Activated CD4-positive, alpha-beta memory T cell treated with anti-CD3 and anti-CD28 coated beads for 36 hours (primary cell): ENCODE data around the gene PDZD2. TPM values are rescaled to one million over a fixed set of nuclear protein-coding genes. Genes with fewer than 3 reads are reported as not detected.
"Not testable (repeated sequence)": the region's sequence is repeated elsewhere in the genome, so short reads cannot be mapped to it uniquely, and the experiment has no call there.

Experiments
- CTCF ChIA-PET: fragments of 350-600 bp; sonication (Branson Sonifier 250); formaldehyde crosslinking; loops from one replicate; lab custom pipeline; 2021; ENCODE audit warnings: antibody characterized with exemption, inconsistent platforms; lab: Charles Lee
- POLR2A ChIA-PET: fragments of 350-600 bp; sonication (Branson Sonifier 250); formaldehyde crosslinking; loops from one replicate; lab custom pipeline; 2021; ENCODE audit warnings: antibody characterized with exemption; lab: Charles Lee
- DNase-seq: peaks from one replicate; pipeline ENCODE4 v3.0.0-alpha.2; 2020
- H3K27ac Mint-ChIP-seq: one replicate; pipeline ENCODE4 v1.8.0; 2021; ENCODE audit warnings: mixed read lengths
- H3K27me3 Mint-ChIP-seq: one replicate; pipeline ENCODE4 v1.8.0; 2021; ENCODE audit warnings: mixed read lengths
- H3K36me3 Mint-ChIP-seq: one replicate; pipeline ENCODE4 v1.8.0; 2021; ENCODE audit warnings: mixed read lengths
- H3K4me1 Mint-ChIP-seq: one replicate; pipeline ENCODE4 v1.8.0; 2021; ENCODE audit warnings: low read depth, mixed read lengths
- H3K4me3 Mint-ChIP-seq: one replicate; pipeline ENCODE4 v1.8.0; 2021; ENCODE audit warnings: mild to moderate bottlenecking, mixed read lengths
- H3K9me3 Mint-ChIP-seq: one replicate; pipeline ENCODE4 v1.8.0; 2021; ENCODE audit warnings: mixed read lengths
- intact Hi-C: fragments of 100-400 bp; cut with micrococcal nuclease; formaldehyde crosslinking; loops from one replicate; pipeline ENCODE4 v1.15.1; 2023
- total RNA-seq, 2 experiments: library from RNA; stranded (reverse); gene quantifications; one replicate each; pipeline ENCODE4 v1.2.3, GENCODE V29; 2021

PDZD2 gene
- total RNA-seq, 2 experiments from 2014 or later: not detected

DNA sequence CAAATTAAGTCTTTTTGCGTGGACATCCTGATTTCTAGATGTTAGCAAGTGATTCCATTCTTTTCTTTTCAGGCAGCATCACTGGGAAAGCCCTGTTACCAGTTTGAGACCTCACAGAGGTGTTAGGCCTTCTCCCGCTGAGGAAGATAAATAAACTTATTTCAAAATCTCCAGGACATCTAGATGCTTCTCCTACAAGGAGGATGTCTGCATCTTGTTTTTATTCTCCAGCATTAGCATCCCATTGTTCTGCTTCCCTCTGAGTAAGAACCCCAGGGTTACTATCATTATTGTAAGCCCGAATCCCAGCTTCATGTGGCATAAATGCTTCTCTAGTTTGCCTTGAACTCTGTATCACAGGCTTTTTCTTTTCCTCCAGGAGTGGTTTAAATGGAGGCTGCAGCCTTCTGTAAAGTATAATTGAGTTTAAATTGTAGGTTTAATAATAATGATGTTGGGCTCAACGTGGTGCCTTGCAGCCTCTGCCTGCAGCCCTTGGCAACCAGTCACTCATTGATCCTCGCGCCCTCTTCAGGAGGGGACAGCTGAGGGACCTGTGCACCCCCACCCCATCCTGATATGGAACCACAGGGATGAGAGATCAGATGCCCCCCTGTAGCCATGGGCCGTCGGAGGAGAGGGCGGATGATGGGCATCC is 114.9 kb downstream of the PDZD2 start:
- intact Hi-C loops: no loop called here
- Mint-ChIP-seq H3K9me3 (no peaks in the 10 kb centered on the region), H3K27ac (no peak overlapping the region), H3K27me3 (peaks cover 3% of the 10 kb centered on the region), H3K36me3 (no peaks in the 10 kb centered on the region), H3K4me3 (no peak overlapping the region), H3K4me1 (no peaks in the 10 kb centered on the region)
- no peak for DNase-seq
- POLR2A ChIA-PET: no interaction called here
- CTCF ChIA-PET: no interaction called here

DNA sequence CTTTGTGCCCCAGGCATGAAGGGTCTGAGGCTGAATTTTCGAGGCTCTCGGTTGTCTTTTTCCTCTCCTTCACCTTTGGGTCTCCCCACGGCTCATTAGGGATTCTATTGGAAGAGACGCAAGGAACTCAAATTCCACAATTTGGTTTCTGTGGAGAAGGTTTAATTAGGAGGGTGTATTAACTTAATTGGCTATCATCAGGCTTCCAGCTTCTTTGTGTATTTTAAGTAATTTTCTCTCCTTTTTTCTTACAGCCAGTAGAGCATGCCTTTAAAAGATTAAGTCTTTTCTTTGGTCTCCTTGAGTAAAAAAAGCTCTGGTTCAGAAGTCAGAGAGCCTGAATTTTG is 115.4 kb downstream of the PDZD2 start:
- DNase-seq: no peak
- Mint-ChIP-seq H3K4me3 (no peak overlapping the region), H3K27ac (no peak overlapping the region), H3K9me3 (no peaks in the 10 kb centered on the region), H3K27me3 (peaks cover 3% of the 10 kb centered on the region), H3K36me3 (no peaks in the 10 kb centered on the region), H3K4me1 (no peaks in the 10 kb centered on the region)
- POLR2A ChIA-PET: no interaction called here
- intact Hi-C loops: no loop called here
- CTCF ChIA-PET: no interaction called here

DNA sequence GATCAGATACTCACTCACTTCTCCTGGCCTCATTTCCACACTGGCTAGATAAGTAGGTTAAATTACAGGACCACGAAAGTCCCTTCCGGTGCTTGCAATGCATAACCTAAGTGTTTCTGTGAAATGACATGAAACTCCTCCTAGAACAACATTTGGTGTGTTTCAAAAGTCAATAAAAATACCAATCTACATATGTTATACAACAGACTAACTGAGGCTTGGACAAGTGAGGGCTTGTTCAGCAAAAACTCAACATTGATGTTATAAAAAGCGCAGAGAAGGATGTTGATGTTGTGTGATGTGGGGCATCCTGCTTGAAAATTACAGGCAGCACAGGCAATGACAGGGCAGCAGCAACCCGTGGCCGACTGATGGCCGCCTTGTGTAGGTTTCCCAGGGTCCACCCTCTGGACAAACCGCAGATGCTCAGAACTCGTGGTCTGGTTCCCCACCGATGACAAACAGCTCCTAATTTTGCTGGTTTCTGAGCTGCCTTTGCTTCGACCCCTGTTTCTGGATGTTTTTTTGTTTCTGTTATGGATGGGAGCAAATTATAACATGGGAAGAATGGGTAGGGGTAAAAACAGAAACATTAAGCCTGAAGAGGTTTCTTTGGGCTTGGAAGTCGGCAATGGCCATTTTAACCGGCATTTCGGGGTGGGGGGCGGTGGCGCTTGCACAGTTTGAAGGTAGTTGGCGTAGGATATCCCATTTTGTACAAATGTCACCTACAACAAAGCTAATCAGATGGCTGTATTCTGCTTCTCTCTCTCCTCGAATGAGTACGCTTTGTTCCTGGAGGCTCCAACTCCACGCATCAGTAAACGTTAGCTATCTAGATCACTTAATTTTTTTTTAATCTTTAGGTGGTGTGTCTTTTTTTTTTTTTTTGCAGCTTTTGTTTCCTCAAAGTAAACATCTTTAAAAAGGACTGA is 116.1 kb downstream of the PDZD2 start:
- intact Hi-C loops: no loop called here
- Mint-ChIP-seq H3K4me1 (no peaks in the 10 kb centered on the region), H3K27me3 (peaks cover 3% of the 10 kb centered on the region), H3K27ac (no peak overlapping the region), H3K9me3 (no peaks in the 10 kb centered on the region), H3K36me3 (no peaks in the 10 kb centered on the region), H3K4me3 (no peak overlapping the region)
- no peak for DNase-seq
- ChIA-PET CTCF (no interaction called here), POLR2A (no interaction called here)

DNA sequence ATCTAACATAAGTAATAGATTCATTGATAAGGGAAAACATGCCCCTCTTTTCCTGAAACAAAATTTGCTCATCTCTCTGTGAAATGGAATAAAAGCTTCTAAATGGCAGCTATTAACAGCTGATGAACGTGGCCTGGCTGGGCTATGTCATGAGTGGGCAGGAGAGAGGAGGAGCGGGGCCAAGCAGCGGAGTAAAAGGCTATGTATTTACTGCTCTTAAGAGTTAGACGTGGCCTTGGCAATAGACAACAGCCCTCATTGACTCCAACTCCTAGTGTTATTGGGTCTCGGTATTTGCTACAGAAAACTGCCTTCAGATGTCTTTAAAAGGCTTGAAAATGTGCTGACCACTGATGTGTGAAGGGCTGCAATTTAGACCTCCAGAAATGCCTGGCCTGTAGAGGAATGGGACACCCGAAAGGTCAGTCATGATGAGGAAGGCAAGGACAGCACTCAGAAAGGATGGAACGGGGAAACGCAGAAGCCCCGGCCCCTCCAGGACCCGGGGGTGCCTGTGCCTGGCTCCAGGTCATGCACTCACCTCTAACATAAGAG is 116.8 kb downstream of the PDZD2 start:
- no peaks in the 10 kb centered on the region for H3K36me3 Mint-ChIP-seq
- no peaks in the 10 kb centered on the region for H3K4me1 Mint-ChIP-seq

DNA sequence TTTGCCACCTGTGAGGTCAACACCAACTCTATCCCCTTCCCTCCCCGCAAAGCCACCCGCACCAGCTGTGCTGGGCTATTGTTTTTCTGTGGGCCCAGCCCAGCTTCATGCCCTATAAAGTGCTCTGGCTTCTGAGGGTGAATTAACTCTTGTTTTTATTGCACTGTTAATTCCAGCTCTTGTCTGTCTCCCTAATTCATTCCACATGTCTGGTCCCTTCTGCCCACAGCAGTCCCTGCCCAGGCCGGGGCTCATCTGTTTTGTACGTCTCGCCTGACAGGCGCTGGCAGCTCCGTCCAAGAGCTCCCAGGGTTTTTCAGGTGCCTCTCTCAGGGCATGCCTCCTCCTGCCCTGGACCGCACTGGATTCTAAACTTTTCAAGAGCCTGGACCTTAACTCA is 118.9 kb downstream of the PDZD2 start:
- Mint-ChIP-seq H3K9me3 (no peaks in the 10 kb centered on the region), H3K27me3 (peaks cover 3% of the 10 kb centered on the region)

More for the DNA sequence above, 116.8 kb downstream of the PDZD2 start:
- ChIA-PET CTCF (no interaction called here), POLR2A (no interaction called here)
- no peak for DNase-seq
- Mint-ChIP-seq H3K27ac (no peak overlapping the region), H3K4me3 (no peak overlapping the region), H3K9me3 (no peaks in the 10 kb centered on the region), H3K27me3 (peaks cover 3% of the 10 kb centered on the region)
- intact Hi-C loops: no loop called here

DNA sequence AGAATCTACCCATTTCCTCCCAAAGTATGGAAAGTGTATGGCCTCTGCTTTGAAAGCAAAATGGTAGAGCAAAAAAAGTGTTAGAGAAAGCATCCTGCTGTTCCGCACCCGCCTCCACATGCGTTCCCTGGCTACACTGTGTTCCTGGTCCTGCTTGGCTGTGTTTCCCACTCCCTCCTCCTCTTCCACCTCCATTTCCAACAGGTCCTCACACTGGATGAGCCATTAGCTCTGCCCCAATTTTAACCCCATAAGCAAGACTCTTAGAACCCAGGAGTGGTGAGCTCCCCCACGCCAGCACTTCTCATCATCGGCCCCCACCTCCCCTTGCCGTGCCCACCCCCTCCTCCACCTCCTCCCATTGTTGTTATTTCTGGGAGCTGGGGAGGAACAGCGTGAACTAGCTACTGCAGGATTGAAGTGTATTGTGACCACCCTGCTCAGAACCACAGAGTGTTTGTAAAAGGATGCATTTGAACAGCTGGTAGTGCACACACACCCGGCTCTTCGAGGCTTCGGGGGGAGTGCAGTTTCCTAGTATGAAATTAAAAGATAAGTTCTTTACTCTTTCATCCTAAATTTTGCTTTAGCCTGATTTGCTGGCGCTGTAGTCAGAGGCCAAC is 120.0 kb downstream of the PDZD2 start:
- H3K9me3 Mint-ChIP-seq: no peaks in the 10 kb centered on the region
- no peaks in the 10 kb centered on the region for H3K4me1 Mint-ChIP-seq
- H3K27ac Mint-ChIP-seq: no peak overlapping the region
- POLR2A ChIA-PET: no interaction called here
- no peaks in the 10 kb centered on the region for H3K36me3 Mint-ChIP-seq
- H3K27me3 Mint-ChIP-seq: peaks cover 3% of the 10 kb centered on the region
- no peak for DNase-seq
- no peak overlapping the region for H3K4me3 Mint-ChIP-seq
- CTCF ChIA-PET: no interaction called here
- intact Hi-C loops: no loop called here

More for the DNA sequence above, 118.9 kb downstream of the PDZD2 start:
- intact Hi-C loops: no loop called here
- DNase-seq: no peak
- CTCF ChIA-PET: no interaction called here
- Mint-ChIP-seq H3K4me1 (no peaks in the 10 kb centered on the region), H3K36me3 (no peaks in the 10 kb centered on the region), H3K27ac (no peak overlapping the region), H3K4me3 (no peak overlapping the region)
- POLR2A ChIA-PET: no interaction called here

DNA sequence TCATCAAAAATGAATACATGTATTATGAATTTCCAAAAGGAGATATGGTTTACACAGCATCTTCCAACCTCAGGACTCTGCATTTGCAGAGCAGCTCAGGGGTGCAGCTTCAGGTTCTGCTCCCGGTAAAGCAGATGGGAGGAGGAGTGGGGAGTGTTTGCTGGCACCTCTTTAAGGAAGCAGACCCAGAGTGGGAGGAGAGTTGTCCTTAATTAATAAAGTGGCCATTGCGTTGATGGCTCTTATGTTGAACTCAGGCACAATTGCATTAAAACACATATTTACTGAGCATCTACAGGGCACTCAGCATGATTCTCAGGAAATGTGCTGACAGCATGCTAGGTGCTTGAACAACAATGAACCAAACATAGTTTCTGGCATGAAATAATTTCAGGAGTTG is 121.0 kb downstream of the PDZD2 start:
- CTCF ChIA-PET: no interaction called here
- H3K27me3 Mint-ChIP-seq: no peaks in the 10 kb centered on the region

DNA sequence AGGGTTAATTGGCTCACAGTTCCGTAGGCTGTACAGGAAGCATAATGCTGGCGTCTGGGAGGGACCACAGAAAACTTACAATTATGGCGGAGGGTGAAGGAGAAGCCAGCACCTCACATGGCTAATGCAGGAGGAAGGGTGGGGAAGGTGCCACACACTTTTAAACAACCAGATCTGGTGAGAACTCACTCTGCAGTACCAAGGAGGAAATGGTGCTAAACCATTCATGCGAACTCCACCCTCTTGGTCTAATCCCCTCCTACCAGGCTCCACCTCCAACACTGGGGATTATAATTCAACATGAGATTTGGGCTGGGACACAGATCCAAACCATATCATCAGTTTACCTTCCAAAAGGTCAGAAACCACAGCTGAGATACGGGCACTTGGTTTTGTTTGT is 122.9 kb downstream of the PDZD2 start:
- ChIA-PET CTCF (no interaction called here), POLR2A (no interaction called here)
- H3K4me1 Mint-ChIP-seq: no peaks in the 10 kb centered on the region
- no peak overlapping the region for H3K4me3 Mint-ChIP-seq
- DNase-seq: no peak
- H3K36me3 Mint-ChIP-seq: no peaks in the 10 kb centered on the region
- no peaks in the 10 kb centered on the region for H3K27me3 Mint-ChIP-seq
- intact Hi-C loops: no loop called here
- H3K9me3 Mint-ChIP-seq: no peaks in the 10 kb centered on the region
- H3K27ac Mint-ChIP-seq: no peak overlapping the region

More for the DNA sequence above, 121.0 kb downstream of the PDZD2 start:
- Mint-ChIP-seq H3K4me3 (no peak overlapping the region), H3K27ac (no peak overlapping the region), H3K4me1 (no peaks in the 10 kb centered on the region), H3K36me3 (no peaks in the 10 kb centered on the region), H3K9me3 (no peaks in the 10 kb centered on the region)
- no peak for DNase-seq
- intact Hi-C loops: no loop called here
- POLR2A ChIA-PET: no interaction called here

DNA sequence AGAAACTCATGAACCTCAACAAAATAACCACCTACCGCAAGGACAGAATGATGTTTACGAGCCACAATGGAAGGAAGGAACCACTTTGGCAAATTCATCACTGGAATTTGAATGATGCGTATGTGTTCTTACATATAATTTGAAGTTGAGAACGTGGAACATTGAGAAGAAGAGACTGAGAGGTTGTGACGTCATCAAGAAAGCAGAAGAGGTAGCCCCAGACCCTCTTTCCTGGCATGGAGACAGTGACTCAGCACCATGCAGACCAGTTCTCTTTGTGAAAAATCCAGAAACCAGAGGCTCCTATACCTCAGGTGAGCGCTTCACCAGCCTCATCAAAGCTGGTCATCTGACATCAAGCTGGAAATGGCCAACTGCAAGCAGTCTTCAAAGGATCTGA is 124.5 kb downstream of the PDZD2 start:
- no peaks in the 10 kb centered on the region for H3K9me3 Mint-ChIP-seq
- ChIA-PET POLR2A (no interaction called here), CTCF (no interaction called here)
- no peak overlapping the region for H3K27ac Mint-ChIP-seq
- H3K27me3 Mint-ChIP-seq: no peaks in the 10 kb centered on the region
- intact Hi-C loops: no loop called here
- no peaks in the 10 kb centered on the region for H3K36me3 Mint-ChIP-seq
- no peak for DNase-seq
- no peak overlapping the region for H3K4me3 Mint-ChIP-seq
- H3K4me1 Mint-ChIP-seq: no peaks in the 10 kb centered on the region

DNA sequence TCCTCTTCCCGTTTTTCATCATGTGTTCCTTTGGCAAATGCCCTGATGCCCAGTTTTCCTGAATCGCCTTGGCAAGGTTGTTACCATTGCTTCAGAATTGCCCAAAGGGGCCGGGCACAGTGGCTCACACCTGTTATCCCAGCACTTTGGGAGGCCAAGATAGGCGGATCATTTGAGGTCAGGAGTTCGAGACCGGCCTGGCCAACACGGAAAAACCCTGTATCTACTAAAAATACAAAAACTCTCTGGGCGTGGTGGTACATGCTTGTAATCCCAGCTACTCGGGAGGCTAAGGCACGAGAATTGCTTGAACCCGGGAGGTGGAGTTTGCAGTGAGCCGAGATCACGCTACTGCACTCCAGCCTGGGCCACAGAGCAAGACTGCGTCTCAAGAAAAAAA is 125.8 kb downstream of the PDZD2 start:
- intact Hi-C loops, DNase-seq, H3K9me3 Mint-ChIP-seq, H3K27ac Mint-ChIP-seq, POLR2A ChIA-PET, CTCF ChIA-PET, H3K36me3 Mint-ChIP-seq, H3K27me3 Mint-ChIP-seq, H3K4me3 Mint-ChIP-seq, H3K4me1 Mint-ChIP-seq: not testable (repeated sequence)

DNA sequence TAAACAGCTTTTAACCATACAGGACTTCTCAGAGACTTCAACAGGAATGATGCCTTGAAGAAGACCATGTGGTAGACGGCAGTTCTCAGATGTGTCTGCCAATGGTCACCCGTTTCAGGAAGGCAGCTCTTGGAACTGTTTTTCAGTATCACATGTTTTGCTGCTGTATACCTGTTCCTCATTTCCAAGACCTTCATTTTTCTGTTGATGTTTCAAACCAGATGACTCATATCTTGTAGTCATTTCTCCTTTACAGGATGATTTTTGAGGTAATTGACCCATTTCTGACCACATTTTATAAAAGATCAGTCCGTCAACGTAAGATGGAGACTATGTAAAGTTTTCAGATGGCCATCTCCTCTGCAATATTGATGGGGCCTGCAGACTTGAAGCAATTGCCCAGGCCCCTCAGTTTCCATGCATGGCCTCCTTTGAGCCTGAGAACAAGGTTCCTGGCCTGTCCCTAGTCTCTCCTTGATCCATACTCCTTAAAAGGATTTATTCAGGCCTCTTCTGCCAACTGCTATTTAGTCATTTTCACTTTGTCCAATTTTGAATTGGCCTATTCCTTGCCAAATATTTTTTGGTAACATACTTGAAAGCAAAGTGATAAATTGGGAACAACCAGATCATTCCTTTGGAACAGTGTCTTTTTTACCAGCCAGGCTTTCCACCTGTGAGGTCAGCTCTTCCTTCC is 128.6 kb downstream of the PDZD2 start:
- no peaks in the 10 kb centered on the region for H3K27me3 Mint-ChIP-seq
- intact Hi-C loops: no loop called here
- DNase-seq: no peak
- ChIA-PET CTCF (no interaction called here), POLR2A (no interaction called here)
- H3K4me3 Mint-ChIP-seq: no peak overlapping the region
- H3K4me1 Mint-ChIP-seq: no peaks in the 10 kb centered on the region
- H3K27ac Mint-ChIP-seq: no peak overlapping the region
- no peaks in the 10 kb centered on the region for H3K9me3 Mint-ChIP-seq
- no peaks in the 10 kb centered on the region for H3K36me3 Mint-ChIP-seq

DNA sequence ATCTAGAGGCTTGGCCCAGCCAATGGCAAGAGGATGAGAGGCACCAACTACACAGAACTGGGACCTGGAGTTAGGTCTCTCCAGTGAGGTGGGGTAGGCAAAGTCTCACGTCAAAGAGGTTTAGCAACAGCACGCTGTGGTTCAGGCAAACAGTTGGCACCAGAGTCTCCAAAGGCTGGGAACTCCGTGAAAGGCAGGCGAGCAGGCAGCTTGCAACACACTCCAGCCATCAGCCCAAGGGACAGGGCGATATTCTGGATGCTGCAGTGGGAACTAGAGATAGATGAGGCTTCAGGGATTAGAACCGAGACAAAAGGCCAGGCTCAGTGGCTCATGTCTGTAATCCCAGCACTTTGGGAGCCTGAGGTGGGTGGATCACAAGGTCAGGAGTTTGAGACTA is 129.1 kb downstream of the PDZD2 start:
- Mint-ChIP-seq H3K27ac (no peak overlapping the region), H3K27me3 (no peaks in the 10 kb centered on the region), H3K4me1 (no peaks in the 10 kb centered on the region), H3K9me3 (no peaks in the 10 kb centered on the region), H3K36me3 (no peaks in the 10 kb centered on the region), H3K4me3 (no peak overlapping the region)
- intact Hi-C loops: no loop called here
- no peak for DNase-seq
- POLR2A ChIA-PET: no interaction called here
- CTCF ChIA-PET: interaction anchor here (2.5 kb wide), 1 partner anchor 309 kb away, joined by 5 read pairs; no protein-coding TSS in a partner anchor
